Liver (tissue), 9 donors: ENCODE data around the gene CFAP90. TPM values are rescaled to one million over a fixed set of nuclear protein-coding genes. Genes with fewer than 3 reads are reported as not detected.

Experiments used
- DNase-seq: peaks from one replicate; pipeline ENCODE4 v3.0.0-alpha.2; 2017; ENCODE audit warnings: low spot score
- H3K27ac ChIP-seq, 2 donors: one replicate each; pipeline ENCODE4 v1.7.0; 2013; ENCODE audit warnings: inconsistent platforms in 2 of 2, low read length in 2 of 2, control low read depth in 1 of 2, low read depth in 1 of 2, mild to moderate bottlenecking in 1 of 2
- H3K27me3 ChIP-seq, 4 donors: one replicate each; pipeline versions ENCODE4 v1.6.1 to v1.7.0; 2013; ENCODE audit warnings: low read length in 3 of 4, inconsistent platforms in 1 of 4, mild to moderate bottlenecking in 1 of 4, moderate library complexity in 1 of 4; ENCODE audit not compliant: control insufficient read depth in 4 of 4, insufficient read depth in 4 of 4
- H3K36me3 ChIP-seq, 4 donors: one replicate each; pipeline versions ENCODE4 v1.6.1 to v1.7.0; 2013; ENCODE audit warnings: low read length in 3 of 4, mild to moderate bottlenecking in 3 of 4, low read depth in 1 of 4, moderate library complexity in 1 of 4; ENCODE audit not compliant: control insufficient read depth in 4 of 4, insufficient read depth in 3 of 4
- H3K4me1 ChIP-seq, 4 donors: one replicate each; pipeline versions ENCODE4 v1.6.1 to v1.7.0; 2013; ENCODE audit warnings: low read length in 3 of 4, mild to moderate bottlenecking in 3 of 4, moderate library complexity in 1 of 4; ENCODE audit not compliant: control insufficient read depth in 4 of 4, insufficient read depth in 4 of 4
- H3K4me3 ChIP-seq, 3 donors: one replicate each; pipeline versions ENCODE4 v1.6.1 to v1.7.0; 2013; ENCODE audit warnings: low read length in 3 of 3, control low read depth in 1 of 3, low read depth in 1 of 3, mild to moderate bottlenecking in 1 of 3
- H3K9ac ChIP-seq, 2 donors: one replicate each; pipeline ENCODE4 v1.7.0; 2013; ENCODE audit warnings: low read length in 2 of 2, mild to moderate bottlenecking in 2 of 2, moderate library complexity in 2 of 2, control low read depth in 1 of 2, low read depth in 1 of 2
- H3K9me3 ChIP-seq, 4 donors: one replicate each; pipeline versions ENCODE4 v1.6.1 to v1.7.0; 2013; ENCODE audit warnings: low read length in 3 of 4; ENCODE audit not compliant: control insufficient read depth in 4 of 4
- EGR1 ChIP-seq, 2 donors: IDR thresholded peaks; 2 replicates each; pipeline ENCODE4 v1.6.1; 2016 to 2018; ENCODE audit warnings: antibody characterized with exemption in 2 of 2, low read depth in 2 of 2
- FOXA1 ChIP-seq: IDR thresholded peaks from 2 replicates; pipeline ENCODE4 v1.6.1; 2016; ENCODE audit warnings: antibody characterized with exemption
- FOXA2 ChIP-seq: IDR thresholded peaks from 2 replicates; pipeline ENCODE4 v1.6.1; 2016; ENCODE audit warnings: antibody characterized with exemption
- GABPA ChIP-seq, 2 donors: IDR thresholded peaks in 1 of 2; conservative IDR thresholded peaks in 1 of 2; 2 replicates each; pipeline ENCODE4 v1.6.1; 2016; ENCODE audit warnings: antibody characterized with exemption in 2 of 2, mild to moderate bottlenecking in 1 of 2, moderate library complexity in 1 of 2
- HNF4A ChIP-seq, 2 donors: conservative IDR thresholded peaks; 2 replicates each; pipeline ENCODE4 v1.6.1; 2016; ENCODE audit warnings: antibody characterized with exemption in 2 of 2, mild to moderate bottlenecking in 2 of 2
- HNF4G ChIP-seq: IDR thresholded peaks from 2 replicates; pipeline ENCODE4 v1.6.1; 2016; ENCODE audit warnings: antibody characterized with exemption
- JUND ChIP-seq, 2 donors: IDR thresholded peaks; 2 replicates each; pipeline ENCODE4 v1.6.1; 2016; ENCODE audit warnings: antibody characterized with exemption in 2 of 2
- NR2F2 ChIP-seq: IDR thresholded peaks from 2 replicates; pipeline ENCODE4 v1.6.1; 2016; ENCODE audit warnings: antibody characterized with exemption
- RAD21 ChIP-seq, 2 donors: IDR thresholded peaks; 2 replicates each; pipeline ENCODE4 v1.6.1; 2016; ENCODE audit warnings: antibody characterized with exemption in 2 of 2, mild to moderate bottlenecking in 2 of 2
- RXRA ChIP-seq, 2 donors: IDR thresholded peaks; 2 replicates each; pipeline ENCODE4 v1.6.1; 2017 to 2018; ENCODE audit warnings: antibody characterized with exemption in 2 of 2, mild to moderate bottlenecking in 1 of 2
- SP1 ChIP-seq: IDR thresholded peaks from 2 replicates; pipeline ENCODE4 v1.6.1; 2018; ENCODE audit warnings: antibody characterized with exemption, mild to moderate bottlenecking
- TAF1 ChIP-seq: conservative IDR thresholded peaks from 2 replicates; pipeline ENCODE4 v1.6.1; 2016; ENCODE audit warnings: antibody characterized with exemption, mild to moderate bottlenecking
- YY1 ChIP-seq: IDR thresholded peaks from 2 replicates; pipeline ENCODE4 v1.6.1; 2016; ENCODE audit warnings: antibody characterized with exemption, mild to moderate bottlenecking
- WGBS: extraction: QIAGEN DNeasy Blood & Tissue Kit; methylation state at CpG from one replicate; pipeline ENCODE4 v1.1.7; 2013; 5-methylcytosine and 5-hydroxymethylcytosine counted together
- polyA plus RNA-seq, 2 donors: library from polyadenylated mRNA; stranded (reverse) in 1 of 2; unstranded in 1 of 2; fragments of 200-250 nt in 1 of 2; fragments of >200 nt in 1 of 2; fragmentation: Nextera tagmentation in 1 of 2; extraction: Ambion mirVana in 1 of 2; gene quantifications; one replicate each; pipeline versions ENCODE4 v1.2.1 to v1.2.3, GENCODE V29; 2013 to 2015
- total RNA-seq, 2 donors: library from RNA; depleted of rRNA; stranded (reverse); fragments of >200 nt; gene quantifications; one replicate each; pipeline ENCODE4 v1.2.3, GENCODE V29; 2014
- TF ChIP-seq, protein P1 (sequence below): IDR thresholded peaks from 2 replicates; pipeline ENCODE4 v1.6.1; 2016; ENCODE audit warnings: antibody characterized with exemption
- TF ChIP-seq, protein P2 (sequence below): IDR thresholded peaks from 2 replicates; pipeline ENCODE4 v1.6.1; 2016; ENCODE audit warnings: antibody characterized with exemption, mild to moderate bottlenecking
- TF ChIP-seq, protein P3 (sequence below): fragments of 150-350 bp; IDR thresholded peaks from 2 replicates; pipeline ENCODE4 v1.5.1; 2017; ENCODE audit warnings: improper control_type of control experiment, low read depth, low read length; ENCODE audit not compliant: missing input control
- TF ChIP-seq, protein P4 (sequence below): IDR thresholded peaks from 2 replicates; pipeline ENCODE4 v1.6.1; 2016; ENCODE audit warnings: antibody characterized with exemption
- TF ChIP-seq, protein P5 (sequence below): IDR thresholded peaks from 2 replicates; pipeline ENCODE4 v1.6.1; 2016; ENCODE audit warnings: antibody characterized with exemption
- donor health status: healthy.
- donor health status: healthy.
- donor health status: healthy.
- donor health status: healthy.
- donor health status: healthy.

The CFAP90 gene
- total and polyA plus RNA-seq, 4 donors = 0.42 to 1.0 (median 0.59) TPM

DNA sequence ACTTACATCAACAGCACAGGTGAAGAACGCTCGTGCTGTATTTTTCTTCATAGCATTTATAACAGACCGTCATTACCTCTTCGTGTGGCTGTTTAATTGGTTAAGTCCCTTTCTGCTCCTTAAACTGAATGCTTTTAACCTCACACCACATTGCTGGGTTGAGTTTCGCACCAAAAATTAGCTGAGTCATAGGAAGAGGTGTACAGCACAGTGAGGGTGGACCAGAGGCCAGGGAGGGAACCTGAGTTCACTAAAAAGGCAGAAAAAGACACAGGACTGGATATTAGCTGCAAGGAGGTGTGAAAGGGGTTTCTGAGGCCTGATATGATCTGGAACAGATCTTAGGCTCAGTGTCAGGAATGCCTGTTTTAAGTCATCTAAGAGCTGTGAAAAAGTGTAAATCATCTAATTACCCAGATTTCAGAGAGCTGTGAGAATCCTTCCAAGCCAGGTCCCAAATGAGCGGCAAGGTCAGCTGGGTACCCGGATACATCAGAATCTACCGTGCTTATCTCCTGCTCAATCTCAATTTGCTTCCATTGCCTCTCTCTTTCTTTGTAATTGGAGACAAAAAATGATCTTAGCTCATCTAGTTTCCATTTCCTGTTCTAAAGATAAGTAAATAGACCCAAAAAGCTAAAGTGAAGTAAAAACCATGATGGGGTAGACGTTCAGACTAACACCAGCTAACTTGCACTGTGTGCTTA, 7.1 kb upstream of the CFAP90 start:
- WGBS = 85% methylated on average over 9 of the region's 9 CpGs
- Histone ChIP-seq H3K4me3 (no peak overlapping the region), H3K36me3 (peaks cover 7 to 32% (median 29%) of the 10 kb centered on the region in 4 donors), H3K9me3 (no peaks in the 10 kb centered on the region), H3K27me3 (no peaks in the 10 kb centered on the region), H3K4me1 (no peaks in the 10 kb centered on the region), H3K27ac (no peak overlapping the region), H3K9ac (no peak overlapping the region)
- DNase-seq = no peak
- TF ChIP-seq RXRA (IDR thresholded peaks at IDR 0.05) (no peak), RAD21 (IDR thresholded peaks at IDR 0.05) (no peak), GABPA (IDR thresholded peaks at IDR 0.05 in 1 of 2, conservative IDR thresholded peaks at IDR 0.05 in 1 of 2) (no peak), NR2F2 (no peak), HNF4G (no peak), HNF4A (conservative IDR thresholded peaks at IDR 0.05) (no peak), TAF1 (no peak), FOXA2 (no peak), SP1 (no peak), JUND (IDR thresholded peaks at IDR 0.05) (no peak), FOXA1 (no peak), EGR1 (IDR thresholded peaks at IDR 0.05; ENCODE audit: low read depth in 2 of 2) (no peak), YY1 (no peak)
- TF ChIP-seq, protein P1, sequence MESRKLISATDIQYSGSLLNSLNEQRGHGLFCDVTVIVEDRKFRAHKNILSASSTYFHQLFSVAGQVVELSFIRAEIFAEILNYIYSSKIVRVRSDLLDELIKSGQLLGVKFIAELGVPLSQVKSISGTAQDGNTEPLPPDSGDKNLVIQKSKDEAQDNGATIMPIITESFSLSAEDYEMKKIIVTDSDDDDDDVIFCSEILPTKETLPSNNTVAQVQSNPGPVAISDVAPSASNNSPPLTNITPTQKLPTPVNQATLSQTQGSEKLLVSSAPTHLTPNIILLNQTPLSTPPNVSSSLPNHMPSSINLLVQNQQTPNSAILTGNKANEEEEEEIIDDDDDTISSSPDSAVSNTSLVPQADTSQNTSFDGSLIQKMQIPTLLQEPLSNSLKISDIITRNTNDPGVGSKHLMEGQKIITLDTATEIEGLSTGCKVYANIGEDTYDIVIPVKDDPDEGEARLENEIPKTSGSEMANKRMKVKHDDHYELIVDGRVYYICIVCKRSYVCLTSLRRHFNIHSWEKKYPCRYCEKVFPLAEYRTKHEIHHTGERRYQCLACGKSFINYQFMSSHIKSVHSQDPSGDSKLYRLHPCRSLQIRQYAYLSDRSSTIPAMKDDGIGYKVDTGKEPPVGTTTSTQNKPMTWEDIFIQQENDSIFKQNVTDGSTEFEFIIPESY = no peak
- TF ChIP-seq, protein P2, sequence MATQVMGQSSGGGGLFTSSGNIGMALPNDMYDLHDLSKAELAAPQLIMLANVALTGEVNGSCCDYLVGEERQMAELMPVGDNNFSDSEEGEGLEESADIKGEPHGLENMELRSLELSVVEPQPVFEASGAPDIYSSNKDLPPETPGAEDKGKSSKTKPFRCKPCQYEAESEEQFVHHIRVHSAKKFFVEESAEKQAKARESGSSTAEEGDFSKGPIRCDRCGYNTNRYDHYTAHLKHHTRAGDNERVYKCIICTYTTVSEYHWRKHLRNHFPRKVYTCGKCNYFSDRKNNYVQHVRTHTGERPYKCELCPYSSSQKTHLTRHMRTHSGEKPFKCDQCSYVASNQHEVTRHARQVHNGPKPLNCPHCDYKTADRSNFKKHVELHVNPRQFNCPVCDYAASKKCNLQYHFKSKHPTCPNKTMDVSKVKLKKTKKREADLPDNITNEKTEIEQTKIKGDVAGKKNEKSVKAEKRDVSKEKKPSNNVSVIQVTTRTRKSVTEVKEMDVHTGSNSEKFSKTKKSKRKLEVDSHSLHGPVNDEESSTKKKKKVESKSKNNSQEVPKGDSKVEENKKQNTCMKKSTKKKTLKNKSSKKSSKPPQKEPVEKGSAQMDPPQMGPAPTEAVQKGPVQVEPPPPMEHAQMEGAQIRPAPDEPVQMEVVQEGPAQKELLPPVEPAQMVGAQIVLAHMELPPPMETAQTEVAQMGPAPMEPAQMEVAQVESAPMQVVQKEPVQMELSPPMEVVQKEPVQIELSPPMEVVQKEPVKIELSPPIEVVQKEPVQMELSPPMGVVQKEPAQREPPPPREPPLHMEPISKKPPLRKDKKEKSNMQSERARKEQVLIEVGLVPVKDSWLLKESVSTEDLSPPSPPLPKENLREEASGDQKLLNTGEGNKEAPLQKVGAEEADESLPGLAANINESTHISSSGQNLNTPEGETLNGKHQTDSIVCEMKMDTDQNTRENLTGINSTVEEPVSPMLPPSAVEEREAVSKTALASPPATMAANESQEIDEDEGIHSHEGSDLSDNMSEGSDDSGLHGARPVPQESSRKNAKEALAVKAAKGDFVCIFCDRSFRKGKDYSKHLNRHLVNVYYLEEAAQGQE = no peak
- TF ChIP-seq, protein P3, sequence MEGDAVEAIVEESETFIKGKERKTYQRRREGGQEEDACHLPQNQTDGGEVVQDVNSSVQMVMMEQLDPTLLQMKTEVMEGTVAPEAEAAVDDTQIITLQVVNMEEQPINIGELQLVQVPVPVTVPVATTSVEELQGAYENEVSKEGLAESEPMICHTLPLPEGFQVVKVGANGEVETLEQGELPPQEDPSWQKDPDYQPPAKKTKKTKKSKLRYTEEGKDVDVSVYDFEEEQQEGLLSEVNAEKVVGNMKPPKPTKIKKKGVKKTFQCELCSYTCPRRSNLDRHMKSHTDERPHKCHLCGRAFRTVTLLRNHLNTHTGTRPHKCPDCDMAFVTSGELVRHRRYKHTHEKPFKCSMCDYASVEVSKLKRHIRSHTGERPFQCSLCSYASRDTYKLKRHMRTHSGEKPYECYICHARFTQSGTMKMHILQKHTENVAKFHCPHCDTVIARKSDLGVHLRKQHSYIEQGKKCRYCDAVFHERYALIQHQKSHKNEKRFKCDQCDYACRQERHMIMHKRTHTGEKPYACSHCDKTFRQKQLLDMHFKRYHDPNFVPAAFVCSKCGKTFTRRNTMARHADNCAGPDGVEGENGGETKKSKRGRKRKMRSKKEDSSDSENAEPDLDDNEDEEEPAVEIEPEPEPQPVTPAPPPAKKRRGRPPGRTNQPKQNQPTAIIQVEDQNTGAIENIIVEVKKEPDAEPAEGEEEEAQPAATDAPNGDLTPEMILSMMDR = no peak
- TF ChIP-seq, protein P4, sequence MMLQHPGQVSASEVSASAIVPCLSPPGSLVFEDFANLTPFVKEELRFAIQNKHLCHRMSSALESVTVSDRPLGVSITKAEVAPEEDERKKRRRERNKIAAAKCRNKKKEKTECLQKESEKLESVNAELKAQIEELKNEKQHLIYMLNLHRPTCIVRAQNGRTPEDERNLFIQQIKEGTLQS = no peak
- TF ChIP-seq, protein P5, sequence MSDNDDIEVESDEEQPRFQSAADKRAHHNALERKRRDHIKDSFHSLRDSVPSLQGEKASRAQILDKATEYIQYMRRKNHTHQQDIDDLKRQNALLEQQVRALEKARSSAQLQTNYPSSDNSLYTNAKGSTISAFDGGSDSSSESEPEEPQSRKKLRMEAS = no peak
